ENCODE results near the gene LILRA5.
A peak's percentile ranks its signal among the peaks of the same experiment; 100 is the strongest.
"Not testable (repeated sequence)": the region's sequence is repeated elsewhere in the genome, so short reads cannot be mapped to it uniquely, and the experiment has no call there.

The LILRA5 gene

DNA sequence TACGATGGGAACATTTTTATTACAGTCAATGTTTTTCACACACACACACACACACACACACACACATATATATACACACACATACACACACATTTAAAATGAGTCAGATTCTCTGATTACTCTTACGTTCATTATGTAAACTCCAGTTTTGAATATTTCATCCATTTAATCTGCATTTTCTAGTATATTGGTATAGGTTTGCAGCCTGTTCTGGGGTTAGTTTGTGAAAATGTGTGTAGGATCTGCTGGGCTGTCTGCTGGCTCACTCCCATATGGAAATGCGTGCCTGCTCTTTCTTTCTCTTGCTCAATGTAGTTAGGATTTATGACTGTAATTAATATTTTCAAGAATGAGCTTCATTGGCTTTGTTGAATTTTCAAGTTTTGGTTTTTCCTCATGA is 39.1 kb downstream of the LILRA5 start:
- DNase-seq (ENCODE audit: low spot score) = no peak

GRCh38 chr19:54272181-54272580 is 40.8 kb downstream of the LILRA5 start:
- DNase-seq (ENCODE audit: low spot score) = not testable (repeated sequence)

DNA sequence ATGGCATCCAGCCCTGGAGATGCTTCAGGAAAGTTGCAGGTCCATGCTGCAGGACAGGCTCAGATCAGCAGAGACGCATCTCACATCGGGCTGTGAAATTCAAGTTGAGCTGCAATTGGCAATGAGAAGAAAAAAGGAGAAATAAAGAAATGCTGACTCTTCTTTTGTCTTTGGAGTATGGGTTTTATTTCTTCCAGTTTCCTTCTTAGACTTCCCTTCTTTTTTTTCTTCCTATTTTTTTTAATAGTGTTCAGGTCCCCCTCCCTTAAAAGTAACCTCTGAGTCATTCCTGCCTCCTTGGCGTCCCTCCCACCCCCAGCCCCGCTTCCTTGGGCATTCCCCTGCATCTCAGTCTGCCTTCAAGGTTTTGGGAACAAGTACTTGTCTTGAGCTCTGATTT is 41.4 kb downstream of the LILRA5 start:
- DNase-seq (ENCODE audit: low spot score) = not testable (repeated sequence)

GRCh38 chr19:54271106-54271505 is 41.9 kb downstream of the LILRA5 start:
- no peak for DNase-seq (ENCODE audit: low spot score)

DNA sequence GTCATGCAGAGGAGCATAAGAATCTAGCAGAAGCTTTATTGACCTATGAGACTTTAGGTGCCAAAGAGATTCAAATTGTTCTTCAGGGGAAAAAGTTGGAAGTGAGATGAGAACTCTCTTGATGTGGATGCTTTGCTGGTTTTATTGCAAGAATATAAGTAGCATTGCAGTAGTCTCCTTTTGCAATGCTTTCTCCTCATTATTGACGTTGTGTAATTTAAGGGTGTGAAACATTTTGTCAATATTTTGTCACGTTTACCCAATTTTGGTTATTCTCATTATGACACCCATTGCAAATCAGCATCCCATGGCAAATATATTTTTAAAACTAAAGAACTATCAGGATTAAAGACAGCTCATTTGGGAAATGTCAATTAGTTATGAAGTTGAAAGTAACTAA is 44.0 kb downstream of the LILRA5 start:
- DNase-seq (ENCODE audit: low spot score) = no peak

DNA sequence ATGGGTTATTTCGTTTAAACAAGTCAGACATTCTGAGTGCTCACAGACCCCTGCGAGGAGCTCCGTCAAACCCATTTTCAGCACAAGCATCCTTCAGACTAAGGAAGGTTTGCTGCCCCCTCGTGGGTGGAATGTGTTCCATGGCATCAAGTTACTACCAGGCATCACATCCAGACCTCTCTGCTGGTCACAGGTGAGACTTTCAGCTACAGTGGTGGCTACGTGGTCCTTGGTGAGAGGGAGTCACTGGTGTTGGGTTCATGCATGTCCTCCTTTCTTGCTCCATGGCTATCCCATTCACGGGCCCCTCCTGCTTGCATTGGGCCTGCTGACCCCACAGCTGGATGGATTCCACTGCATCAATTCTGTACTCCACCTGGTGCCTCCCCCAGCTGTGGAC is 46.8 kb downstream of the LILRA5 start:
- DNase-seq (ENCODE audit: low spot score) = peak; percentile 50

GRCh38 chr19:54262470-54262869 is 50.5 kb downstream of the LILRA5 start:
- DNase-seq (ENCODE audit: low spot score) = no peak

DNA sequence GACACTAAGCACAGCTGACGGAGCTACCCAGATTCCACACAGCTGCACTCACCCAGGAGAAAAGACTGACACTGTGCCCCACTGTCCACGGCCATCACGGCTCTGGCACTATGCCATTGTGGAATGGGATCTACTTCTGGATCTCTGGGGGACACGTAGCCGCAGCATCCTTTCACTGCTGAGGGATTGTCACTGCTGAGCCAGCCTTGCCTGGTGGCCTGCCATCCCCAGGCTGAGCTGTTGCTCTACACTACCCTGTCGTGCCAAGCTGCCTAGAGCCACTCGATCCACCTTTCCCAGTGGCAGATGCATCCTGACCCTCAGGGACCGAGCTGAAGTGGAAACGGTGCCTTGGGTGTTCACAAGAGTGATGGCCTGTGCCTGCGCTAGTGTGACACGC is 50.9 kb downstream of the LILRA5 start:
- no peak for DNase-seq (ENCODE audit: low spot score)

DNA sequence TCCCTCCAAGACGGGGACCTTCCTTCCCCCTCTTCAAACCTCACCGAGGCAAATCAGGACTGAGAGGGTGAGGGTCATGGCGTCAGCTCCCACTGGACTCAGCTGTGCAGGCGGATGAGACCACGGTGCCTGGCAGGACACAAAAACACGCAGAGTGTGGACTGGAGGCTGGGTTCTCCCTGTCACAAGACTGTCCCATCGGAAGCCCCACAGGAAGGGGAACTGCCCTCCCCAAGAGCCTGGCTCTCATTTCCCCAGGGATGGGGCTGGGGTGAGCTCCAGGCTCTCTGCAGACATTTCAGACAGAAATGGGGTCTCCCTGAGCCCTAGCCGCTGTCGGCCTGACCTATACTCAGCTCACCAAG is 55.9 kb downstream of the LILRA5 start, which contains the start of gene LILRB5:
LILRB5 (minus strand) TSS at position 158 of the 365 bp plus-strand sequence; CDS start at position 78, 80 bp downstream.
- no peak for DNase-seq (ENCODE audit: low spot score)
